Renal cortical epithelial cell (primary cell): Measurements from ENCODE around the gene ZKSCAN8. TPM values are rescaled to one million over a fixed set of nuclear protein-coding genes. Genes with fewer than 3 reads are reported as not detected.
"Not testable (repeated sequence)": the region's sequence is repeated elsewhere in the genome, so short reads cannot be mapped to it uniquely, and the experiment has no call there.

ENCODE experiments used
- DNase-seq: peaks from one replicate; pipeline ENCODE4 v3.0.0-alpha.2; 2011; ENCODE audit warnings: low read depth
- total RNA-seq: library from RNA; depleted of rRNA; stranded (reverse); fragments of >200 nt; gene quantifications from 2 replicates; pipeline ENCODE4 v1.2.3, GENCODE V29; 2014

ZKSCAN8 gene
- 7.6 and 33.1 TPM in 2 replicates for total RNA-seq

DNA sequence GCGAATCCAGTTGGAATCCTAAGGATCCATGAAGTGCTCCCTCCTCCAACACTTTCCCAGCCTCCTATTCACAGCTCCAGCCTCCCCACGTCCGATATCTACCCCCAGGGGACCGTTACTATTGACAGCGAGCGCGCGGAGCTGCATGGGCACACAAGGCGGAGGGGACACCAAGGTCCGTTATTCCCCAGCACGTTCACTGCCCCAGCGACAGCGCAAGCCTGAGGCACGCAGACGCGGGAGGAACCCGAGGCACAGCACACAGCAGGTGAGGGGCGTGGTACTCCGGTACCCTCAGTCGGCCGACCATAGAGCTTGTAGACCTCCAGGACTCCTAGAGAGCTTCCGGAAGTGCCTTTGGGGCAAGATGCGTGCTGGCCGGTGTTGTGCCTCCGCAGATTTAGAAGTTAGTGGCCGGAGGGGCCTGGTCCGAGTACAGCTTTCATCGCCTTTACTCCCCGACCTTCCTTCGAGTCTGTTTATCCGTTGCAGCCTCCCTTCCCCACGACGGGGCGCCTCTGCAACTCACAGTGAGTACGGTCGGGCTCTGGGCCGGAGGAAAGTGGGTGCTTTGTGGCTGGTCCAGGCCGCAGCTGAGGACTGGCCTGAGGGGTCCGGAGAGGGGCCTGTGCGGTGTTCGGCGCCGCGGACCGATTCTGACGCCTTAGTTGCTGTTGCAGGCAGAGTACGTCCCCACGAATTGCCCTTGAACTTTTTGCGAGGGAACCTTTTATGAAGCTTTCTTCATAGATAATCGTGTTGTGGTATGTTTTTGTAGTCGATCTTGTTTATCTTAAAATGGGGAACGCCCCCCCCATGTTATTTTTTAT lies at the start of gene ZKSCAN8:
Gene ZKSCAN8 (plus strand): TSS at position 384 of the 830 bp plus-strand sequence. CDS start 6,525 bp downstream, outside the sequence.
- DNase-seq: peak; percentile 80

DNA sequence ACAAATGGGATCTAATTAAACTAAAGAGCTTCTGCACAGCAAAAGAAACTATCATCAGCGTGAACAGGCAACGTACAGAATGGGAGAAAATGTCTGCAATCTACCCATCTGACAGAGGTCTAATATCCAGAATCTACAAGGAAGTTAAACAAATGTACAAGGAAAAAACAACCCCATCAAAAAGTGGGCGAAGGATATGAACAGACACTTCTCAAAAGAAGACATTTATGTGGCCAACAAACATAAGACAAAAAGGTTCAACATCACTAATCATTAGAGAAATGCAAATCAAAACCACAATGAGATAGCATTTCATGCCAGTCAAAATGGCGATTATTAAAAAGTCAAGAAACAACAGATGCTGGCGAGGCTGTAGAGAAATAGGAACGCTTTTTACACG lies 39.5 kb upstream of the ZKSCAN8 start:
- not testable (repeated sequence) for DNase-seq

DNA sequence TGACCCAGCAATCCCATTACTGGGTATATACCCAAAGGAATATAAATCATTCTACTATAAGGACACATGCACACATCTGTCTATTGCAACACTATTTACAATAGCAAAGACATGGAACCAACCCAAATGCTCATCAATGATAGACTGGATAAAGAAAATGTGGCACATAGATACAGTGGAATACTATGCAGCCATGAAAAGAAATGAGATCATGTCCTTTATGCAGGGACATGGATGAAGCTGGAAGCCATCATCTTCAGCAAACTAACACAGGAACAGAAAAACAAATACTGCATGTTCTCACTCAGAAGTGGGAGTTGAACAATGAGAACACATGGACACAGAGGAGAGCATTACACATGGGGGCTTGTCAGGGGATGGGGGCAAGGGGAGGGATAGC lies 39.0 kb upstream of the ZKSCAN8 start:
- DNase-seq: not testable (repeated sequence)

DNA sequence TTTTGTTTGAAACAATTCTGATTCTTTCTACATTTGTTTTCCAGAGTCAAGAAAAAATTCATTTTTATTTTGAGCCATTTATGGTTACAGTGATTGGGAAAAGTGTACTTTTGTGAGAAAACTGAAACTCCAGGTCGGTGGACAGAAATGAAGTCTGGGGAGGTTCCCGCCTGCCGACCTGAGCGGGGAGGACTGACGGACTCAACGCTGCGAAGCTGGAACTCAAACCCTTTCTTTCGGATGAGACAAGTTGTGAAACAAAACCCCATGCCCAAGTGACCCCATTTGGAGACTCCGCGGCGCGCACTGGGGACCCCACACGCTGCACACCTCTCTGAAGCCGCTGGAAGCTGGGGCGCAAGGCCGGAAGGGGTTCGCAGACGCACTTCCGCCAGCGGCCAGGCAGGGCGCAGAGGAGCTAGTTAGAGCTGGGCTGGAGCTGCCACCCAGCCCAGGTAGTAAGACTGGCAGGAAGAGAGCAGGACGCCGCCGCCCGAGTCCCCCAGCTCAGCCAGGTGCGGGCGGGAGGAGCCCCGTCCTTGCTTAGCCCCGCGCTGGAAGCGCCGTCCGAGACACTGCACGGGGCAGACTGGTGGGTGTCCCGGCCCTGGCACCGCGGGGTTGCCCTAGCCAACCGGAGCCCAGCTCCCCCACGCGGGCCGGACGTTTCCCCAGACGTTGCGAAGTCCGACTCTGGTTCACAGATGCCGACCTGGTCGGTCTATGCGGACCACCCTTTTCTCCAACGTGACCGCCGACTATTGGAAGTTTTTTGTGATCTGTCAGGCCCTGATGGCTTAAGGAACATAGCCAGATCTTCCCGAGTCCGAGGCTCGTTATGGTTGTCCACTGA lies 37.1 kb upstream of the ZKSCAN8 start:
- DNase-seq: peak; percentile 69

DNA sequence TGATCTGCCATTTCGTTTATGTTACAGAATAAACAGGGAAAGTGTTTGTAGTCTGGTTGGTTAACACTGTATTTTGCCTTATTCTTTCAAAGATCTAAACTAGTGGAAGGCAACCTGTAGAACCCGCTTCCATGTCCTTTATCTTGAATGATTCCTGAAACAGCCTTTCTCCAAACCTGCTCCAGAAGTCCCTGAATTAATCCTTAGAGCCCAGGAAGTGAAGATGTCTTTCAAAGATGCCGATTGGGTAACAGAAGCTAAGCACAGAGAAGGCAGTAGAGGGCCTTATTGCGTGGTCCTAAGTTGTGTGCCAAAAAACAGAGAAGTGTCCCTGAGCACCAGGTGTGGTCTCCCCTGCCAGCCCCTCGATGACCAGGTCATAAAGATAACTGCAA lies 36.4 kb upstream of the ZKSCAN8 start:
- DNase-seq: peak; percentile 38

DNA sequence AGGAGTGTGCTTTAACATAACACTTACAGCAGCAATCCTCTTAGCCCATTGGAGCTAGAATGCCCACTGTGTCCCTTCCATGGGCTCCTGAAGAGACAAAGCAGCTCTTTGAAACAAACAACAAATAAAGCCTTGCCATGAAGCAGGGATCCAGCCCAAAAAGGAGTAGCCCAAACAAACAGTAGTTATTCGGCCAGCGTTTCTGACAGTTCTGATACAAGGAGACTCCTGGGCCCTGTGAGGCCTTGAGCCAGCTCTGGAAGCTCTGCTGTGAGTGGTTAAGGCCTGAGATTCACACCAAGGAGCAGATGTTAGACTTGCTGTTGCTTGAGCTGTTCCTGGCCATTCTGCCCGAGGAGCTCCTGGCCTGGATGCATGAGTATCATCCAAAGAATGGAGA lies 34.2 kb upstream of the ZKSCAN8 start:
- no peak for DNase-seq

DNA sequence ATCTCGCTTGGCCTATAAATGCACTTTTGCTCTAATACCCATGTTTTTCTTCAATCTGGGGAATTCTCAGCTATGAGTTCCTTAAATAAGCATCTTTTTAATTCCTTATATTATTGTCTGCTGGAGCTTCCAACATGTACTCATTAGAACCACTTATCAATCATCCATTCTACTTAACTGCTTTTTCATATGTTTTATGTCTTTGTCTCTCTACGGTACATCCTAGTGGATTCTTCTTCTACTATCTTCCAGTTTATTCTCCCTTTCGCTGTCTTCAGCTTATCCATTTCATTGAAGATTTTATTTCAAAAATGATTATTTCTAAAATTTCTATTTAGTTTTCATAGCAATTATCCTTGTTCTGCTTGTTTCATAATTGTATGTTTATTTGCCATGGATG lies 29.7 kb upstream of the ZKSCAN8 start:
- DNase-seq: no peak

DNA sequence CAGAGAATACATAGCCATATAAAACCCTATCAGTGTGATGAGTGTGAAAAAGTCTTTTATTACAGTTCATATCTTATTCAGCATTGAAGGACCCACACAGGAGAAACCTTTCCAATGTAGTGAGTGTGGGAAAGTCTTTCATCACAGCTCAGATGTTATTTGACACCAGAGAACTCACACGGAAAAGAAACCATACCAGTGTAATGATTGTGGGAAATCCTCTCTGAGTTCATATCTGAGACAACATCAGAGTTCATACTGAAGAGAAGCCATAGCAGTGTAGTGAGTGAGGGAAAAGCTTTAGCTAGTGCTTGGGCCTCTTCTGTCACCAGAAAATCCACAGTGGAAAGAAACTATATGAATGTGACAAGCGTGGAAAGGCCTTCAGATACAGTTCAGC lies 25.9 kb upstream of the ZKSCAN8 start:
- DNase-seq: no peak

DNA sequence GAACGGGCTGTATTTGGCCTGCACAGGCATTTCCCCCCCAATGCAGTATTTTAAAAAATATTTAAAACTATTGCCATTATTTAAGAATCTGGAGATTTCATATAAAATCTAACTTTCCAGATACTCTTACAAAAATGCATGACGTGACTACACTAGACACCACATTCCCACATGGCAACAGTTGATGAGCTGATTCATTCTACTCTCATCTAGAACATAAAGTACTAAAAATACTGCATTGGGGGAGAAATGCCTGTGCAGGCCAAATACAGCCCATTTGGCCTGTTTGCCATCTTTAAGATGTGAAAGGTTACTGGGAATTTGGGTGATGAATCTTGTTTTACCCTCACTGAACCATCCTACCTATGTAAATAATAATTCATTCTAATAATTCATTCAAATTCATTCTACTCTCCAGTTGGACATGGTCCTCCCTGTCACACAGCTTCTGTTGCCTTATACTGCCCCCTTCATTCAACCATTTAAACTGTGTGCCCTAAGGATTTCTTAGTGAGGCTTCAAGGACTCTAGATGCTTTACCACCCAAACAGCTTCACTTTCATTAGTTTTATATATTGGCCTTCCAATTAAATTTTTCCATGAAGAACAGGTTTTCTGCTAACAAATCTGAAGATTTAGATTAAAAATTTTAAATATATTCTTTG lies 24.2 kb upstream of the ZKSCAN8 start:
- no peak for DNase-seq

DNA sequence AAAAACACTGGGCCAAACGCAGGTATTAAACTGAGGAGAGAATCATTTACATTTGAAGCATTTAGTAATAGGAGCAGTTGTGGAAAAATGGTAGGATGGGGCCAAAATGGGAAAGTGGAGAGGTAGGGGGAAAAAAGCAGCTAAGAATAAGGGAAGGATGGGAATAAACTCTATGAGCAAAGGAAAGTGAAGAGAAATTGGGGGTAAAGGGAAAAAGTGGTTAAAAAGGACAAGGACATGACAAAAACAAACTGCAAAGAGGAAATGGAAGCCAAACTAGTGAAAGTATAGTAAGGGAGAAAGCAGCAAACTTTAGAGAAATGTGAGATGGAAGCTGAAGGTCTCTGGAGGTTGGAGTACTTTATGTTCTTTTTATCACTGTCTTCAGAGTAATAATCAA lies 23.5 kb upstream of the ZKSCAN8 start:
- DNase-seq: no peak

DNA sequence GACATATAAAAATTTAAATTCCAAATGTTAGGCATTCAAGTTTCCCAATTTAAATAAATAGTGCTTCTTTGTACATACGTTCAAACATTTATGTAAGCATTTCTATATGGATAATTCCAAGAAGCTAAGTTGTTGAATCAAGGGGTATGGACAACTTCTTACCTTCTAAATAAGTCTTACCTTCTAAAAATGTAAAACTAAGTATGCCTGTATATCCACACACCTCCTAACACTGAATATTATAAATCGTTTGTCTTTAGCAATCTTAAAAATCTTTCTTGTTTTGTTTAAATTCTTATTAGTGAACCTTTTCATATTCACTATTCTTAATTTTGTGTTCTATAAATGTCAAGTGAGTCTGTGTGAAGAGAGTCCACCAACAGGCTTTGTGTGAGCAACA lies 19.8 kb upstream of the ZKSCAN8 start:
- no peak for DNase-seq

DNA sequence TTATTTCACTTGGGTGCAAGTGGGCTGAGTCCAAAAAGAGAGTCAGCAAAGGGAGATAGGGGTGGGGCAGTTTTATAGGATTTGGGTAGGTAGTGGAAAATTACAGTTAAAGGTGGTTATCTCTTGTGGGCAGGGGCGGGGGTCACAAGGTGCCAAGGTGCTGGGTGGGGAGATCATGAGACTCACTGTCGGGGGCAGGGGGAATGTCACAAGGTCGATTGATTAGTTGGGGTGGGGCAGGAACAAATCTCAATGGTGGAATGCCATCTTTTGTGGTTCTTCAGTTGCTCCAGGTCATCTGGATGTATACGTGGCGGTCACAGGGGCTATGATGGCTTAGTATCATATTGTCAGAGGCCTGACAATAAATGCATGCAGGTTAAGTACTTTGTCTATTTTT lies 19.4 kb upstream of the ZKSCAN8 start:
- not testable (repeated sequence) for DNase-seq

DNA sequence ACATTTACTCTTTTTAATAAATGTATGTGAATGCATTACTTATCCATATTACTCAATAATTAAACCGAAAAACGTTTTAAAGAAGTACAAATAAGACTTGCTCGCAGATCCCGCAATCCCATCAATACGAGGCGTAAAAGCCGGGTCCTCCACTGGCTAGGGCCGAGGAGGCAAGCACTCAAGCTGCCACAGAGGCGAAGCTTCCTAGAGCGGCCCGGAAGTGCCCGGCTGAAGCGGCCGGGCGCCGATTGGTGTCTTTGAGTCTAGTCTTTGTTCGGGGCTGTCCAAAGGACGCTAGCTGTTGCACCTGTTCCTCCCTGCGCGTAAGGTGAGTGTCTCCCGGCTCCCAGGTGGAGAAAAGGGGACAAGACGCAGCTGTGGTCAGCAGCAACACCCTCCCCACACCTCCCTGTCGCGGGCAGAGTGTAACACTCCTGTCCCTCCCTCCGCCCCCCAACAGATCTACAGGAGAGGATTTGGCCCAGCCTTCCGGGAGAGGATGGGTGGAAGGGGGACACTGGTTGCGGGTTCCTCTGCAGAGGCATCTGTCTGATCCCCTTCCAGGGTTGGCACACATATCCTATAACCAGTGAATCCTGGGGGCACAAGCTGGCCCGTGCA lies 17.2 kb upstream of the ZKSCAN8 start, which contains the start of gene ZSCAN16:
Gene ZSCAN16 (plus strand): TSS at position 260 of the 621 bp plus-strand sequence. CDS start 835 bp downstream, outside the sequence.
- DNase-seq: peak; percentile 74

DNA sequence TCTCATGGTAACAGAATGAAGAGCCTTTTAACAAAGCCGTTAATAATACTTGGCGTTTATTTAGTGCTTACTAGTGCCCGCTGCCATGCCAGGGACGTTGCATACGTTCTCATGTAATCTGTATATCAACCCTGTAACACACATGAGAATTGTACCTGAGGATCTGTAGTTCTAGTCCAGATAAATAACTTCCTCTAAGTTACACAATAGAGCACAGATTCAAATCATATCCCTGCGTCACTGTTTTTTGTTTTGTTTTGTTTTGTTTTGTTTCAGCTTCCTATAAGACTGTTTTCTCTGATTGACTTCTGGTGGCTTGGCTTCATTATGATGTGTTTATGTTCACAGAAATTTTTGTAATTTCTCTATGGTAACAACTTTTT lies 16.7 kb upstream of the ZKSCAN8 start:
- DNase-seq: no peak

DNA sequence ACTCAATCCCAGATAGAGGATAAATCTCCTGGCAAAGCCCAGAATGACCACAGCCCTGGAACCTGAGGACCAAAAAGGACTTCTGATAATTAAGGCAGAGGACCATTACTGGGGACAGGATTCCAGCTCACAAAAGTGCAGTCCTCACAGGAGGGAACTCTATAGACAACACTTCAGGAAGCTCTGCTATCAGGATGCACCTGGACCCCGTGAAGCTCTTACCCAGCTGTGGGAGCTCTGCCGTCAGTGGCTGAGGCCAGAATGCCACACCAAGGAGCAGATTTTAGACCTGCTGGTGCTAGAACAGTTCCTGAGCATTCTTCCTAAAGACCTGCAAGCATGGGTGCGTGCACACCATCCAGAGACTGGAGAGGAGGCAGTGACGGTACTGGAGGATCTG lies 16.3 kb upstream of the ZKSCAN8 start:
- DNase-seq: no peak

DNA sequence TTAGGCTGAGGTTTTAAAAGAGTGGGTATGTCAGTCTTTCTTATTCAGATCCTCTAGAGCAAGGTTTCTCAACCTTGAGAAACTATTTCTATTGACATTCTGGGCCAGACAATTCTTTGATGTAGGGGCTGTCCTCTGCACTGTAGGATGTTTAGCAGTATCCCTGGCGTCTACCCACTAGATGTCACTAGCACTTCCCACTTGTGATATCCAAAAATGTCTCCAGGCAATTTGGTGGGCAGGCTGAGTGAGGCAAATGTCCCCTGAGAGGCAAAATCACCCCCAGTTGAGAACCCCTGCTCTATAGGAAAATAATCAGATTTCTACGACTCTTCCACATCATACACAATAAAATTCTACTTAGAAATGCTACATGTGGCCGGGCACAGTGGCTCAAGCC lies 7.7 kb upstream of the ZKSCAN8 start:
- peak; percentile 22 for DNase-seq

DNA sequence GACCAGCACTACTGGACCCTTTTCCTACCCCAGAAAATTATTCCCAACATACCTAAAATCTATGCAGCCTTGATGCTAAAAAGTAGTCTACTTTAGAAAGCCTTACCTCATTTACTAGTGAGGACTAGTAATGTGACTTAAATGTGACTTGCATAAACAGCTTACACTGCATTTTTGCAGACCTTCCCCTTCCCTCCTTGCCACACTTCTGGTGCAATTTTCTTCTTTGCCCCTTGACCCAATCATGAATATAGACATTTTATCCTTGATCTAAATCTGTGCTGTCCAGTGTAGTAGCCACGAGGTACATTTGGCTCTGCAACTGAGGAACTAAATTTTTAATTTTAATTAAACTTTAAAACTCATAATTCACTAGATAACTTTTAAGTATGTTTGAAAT lies 7.0 kb upstream of the ZKSCAN8 start:
- no peak for DNase-seq

DNA sequence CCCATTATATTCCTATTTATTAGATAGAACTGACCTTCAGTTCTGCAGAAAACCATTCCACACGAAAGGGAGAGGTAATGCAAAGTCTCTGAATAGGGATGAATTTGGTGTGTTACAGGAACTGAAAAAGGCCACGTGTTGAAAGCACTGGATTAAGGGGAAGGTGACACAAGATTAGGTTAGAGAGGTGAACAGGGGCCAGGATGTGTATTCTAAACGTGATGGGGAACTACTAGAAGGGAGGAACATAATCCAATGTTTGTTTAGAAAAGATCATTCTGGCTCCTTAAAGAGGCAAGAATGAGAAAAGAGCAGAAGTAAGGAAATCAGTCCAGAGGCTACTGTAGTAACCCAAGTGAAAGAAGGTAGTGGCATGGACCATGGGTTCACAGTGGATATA lies 6.3 kb upstream of the ZKSCAN8 start:
- no peak for DNase-seq

DNA sequence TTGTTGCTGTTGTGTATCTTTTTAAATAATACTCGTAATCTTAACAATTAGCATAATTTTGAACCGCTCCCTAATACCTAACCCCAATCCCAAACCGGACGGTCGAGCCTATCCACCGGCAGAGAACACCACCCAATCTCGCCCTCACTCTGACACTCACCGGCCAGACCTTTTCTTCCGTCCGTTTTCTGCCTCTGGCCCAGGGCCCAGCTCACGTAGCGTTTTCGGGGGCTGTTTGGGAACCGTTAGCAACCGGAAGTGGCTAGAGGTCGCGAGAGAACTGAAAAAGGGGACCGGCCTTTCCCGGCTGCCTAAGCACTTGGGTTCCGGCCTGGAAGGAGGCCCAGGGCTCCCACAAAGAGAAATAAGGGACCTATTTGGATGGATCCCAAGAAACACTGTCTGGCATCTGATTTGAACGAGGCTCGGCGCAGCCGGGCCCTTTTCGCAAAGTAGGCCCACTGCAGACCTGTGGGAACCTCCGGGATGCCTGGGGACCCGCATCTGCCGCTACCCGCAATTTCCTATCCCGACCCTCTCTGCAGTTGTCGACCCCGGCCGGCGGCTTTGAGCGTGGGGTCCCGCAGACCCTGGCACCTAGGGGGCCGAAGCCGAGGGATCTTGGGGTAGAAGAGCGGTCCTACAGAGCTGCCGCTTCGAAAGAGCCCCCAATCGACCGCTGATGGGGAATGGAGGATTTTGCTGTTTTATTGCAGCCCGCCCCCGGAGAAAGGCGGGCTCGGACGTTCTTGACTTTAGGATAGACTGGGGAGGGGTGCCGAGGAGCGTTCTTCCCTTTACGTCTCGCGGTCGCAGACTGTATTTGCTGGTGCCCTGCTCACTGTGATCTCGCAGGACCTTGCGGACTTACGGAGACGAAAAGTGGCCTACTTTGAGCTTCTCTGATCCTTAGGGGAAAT lies 4.8 kb upstream of the ZKSCAN8 start:
- peak; percentile 84 for DNase-seq

DNA sequence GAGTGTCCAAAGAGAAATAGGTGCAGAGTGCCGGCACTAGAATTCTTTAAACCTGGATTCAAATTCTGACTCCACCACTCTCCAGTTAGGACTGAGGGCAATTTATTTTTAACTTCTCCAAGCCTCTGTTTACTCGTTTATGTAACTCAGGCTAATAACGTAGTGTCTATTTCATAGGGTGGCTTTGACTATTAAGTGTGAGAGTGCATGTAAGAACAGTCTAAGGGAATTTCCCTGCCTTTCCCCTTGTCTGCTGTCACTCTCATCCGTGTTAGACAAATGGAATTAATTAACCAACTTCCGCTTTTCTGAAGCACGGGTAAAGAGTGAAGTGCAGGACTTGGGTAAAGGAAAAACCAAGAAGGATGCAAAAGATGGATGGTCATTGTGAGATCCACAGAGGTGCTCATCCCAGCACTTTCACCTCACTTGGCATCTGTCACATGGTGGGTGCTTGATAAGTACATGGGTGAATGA lies 4.1 kb upstream of the ZKSCAN8 start:
- DNase-seq: peak; percentile 50
